UCSD-AML1 (cell line): ENCODE measurements around the gene EIF3D.
"Not testable (repeated sequence)": the region's sequence is repeated elsewhere in the genome, so short reads cannot be mapped to it uniquely, and the experiment has no call there.

ENCODE experiments used
- DNase-seq: peaks from one replicate; lab custom pipeline; 2025; ENCODE audit not compliant: unreplicated experiment; lab: John Stamatoyannopoulos, UW

Gene EIF3D

DNA sequence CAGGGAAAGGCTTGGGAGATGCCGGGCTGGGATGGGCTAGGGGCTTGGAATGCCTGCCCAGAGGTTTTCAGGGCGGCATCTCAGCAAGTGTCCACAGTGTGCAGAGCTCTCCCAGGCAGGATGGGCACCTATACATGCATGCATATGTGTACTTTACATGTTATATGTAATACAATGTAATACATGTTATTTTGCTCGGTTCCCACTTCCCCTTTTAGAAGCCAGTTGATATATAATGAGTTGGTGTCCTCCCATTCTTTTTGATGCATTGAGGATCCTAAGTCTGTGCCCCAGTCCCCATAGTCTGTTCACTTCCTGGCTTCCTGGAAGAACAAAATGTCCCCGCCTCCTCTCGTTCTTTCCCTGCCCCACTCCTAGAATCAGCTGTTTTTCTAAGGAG is 20.1 kb upstream of the EIF3D start:
- no peak for DNase-seq

DNA sequence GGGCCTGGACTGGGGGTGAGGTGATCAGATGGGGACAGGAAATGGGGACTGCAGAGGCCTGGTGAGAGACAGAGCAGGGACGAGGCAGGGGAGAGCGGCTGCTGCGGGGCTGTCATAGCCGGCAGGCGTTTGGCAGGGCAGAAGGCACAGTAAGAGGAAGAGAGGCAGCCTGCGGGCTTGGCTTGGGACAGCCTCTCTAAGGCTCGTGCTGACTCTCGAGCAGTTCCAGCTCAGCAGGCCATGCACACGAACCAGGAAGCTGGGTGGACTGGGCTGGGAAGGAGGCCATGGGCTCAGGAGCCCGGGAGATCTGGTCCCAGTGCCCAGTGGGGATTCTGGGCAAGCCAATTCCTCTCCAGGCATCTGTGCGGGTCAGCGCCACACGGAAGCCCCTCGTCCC is 19.6 kb upstream of the EIF3D start:
- no peak for DNase-seq

DNA sequence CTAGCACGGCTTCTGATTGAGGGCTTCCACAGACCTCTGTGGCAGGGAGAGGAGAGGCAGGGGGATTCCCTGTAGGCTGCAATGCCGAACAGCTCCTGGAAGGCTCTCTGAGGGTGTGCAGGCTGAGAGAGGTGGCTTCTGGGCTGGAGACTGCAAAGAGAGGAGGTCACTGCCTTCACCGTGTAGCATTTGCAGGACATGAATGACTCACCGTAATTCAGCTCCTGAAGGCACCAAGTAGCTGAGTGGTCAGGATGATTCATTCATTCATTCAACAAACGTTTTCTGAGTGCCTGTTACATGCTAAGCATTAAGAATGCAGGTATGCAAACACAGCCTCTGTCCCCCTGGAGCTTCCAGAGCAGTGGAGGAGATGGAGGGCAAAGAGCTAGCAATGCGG is 18.0 kb upstream of the EIF3D start:
- no peak for DNase-seq

DNA sequence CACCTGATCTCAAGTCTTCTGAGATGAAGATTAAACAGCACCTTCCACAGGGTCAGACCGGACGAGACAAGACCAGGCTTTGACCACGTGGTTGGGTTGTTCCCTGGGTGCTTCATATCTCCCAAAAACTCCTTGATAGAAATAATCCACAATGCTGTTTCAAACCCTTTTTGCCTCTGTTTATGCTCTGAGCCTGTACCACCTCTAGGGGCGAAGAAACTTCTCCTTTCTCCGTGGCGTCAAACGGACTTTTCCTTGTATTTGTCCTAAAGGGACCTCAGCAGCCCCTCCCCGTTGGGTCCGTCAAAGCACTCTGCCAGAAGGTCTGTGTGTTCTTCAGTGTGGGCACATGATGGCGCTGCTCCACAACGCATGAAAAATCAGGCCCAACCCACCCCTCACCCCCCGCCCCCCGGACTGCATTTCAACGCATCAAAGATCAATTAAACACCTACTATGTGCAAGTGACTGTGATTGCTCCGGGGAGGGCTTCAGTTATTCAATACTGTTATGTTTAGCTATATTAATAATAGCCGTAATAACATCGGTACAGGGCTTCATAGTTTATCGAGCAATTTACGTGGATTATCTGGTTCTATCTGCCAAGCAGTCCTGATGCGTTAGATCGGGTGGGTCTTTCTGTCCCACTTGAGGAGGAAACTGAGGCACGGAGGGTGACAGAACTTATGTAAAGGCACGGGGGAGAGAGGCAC is 17.3 kb upstream of the EIF3D start:
- DNase-seq, result peak; percentile 67

DNA sequence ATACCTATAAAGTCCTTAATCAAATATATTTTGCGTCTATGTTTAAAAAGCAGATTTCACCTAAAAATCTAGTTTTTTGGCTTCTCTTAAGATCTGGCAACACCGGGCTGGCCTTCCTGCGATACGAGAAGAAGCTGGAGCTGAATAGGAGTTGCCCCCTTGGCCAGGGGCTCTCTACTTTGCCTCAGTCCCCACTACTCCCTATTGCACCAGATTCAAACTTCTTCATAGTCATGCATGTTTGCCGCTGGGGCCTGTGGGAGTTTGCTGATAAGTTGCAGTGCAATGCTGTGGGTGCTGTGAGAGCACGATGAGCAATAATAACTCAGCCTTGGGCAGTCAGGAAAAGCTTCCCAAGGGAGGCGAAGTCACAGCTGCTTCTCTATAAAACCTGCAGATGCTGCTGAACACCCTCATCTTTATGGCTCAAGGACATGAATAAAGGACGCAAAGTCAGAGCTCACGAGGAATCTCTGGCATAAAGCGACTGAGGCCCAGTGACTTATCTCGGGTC is 15.2 kb upstream of the EIF3D start:
- no peak for DNase-seq

DNA sequence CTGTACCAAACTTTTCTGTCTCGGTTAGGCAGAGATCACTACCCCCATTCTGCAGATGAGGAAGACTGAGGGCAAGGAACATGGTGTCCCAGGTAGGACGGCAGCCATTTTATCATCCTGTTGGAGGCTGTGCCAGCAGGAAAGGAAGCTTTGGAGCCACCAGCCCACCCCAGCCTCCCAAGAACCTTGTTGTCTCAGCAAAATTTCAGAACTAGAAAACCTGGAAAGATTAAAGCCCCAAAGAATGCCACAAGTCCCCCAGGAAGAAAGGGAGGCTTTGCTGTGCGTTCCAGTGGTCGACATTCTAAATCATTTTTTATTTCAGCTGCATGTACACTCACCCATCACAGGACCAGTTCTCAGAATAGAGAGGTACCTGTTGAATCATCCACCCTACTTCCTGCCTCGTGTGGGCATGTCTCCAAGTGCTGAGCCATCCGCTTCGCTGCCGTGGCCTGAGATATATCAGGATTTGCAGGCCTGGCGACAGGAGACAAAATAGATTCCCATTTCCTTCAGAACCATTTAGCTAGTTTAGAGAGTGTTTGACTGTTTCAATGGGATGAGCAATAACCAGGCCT is 13.0 kb upstream of the EIF3D start:
- no peak for DNase-seq

DNA sequence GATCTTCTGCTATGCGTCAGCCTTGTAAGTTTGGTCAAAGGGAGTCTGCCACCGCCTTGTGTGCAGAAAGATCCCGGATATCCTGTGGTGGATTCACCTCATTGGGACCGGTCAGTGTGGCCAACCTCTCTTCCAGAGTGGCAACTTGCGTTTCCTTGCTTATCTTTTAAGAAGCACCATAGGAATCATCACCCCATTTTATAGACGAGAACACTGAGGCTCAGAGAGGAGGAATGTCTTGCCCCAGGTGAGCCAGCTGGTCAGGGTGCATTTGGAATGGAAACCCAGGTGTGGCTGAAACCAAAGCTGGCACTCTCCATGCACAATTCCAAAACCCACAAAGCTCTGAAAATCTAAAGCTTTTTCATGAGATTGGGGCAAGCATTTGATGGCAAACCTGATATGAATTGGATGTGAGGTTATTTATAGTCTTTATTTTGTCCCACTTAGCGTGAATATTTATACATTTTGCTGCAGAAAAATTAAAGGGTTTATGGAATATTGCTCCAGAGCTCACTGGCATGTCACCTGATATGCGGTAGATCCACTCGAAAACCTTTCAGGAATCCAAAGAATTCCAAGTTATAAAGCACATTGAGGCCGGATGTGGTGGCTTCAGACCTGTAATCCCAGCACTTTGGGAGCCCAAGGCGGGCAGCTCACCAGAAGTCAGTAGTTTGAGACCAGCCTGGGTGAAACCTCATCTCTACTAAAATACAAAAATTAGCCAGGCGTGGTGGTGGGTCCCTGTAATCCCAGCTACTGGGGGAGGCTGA is 12.1 kb upstream of the EIF3D start:
- no peak for DNase-seq

DNA sequence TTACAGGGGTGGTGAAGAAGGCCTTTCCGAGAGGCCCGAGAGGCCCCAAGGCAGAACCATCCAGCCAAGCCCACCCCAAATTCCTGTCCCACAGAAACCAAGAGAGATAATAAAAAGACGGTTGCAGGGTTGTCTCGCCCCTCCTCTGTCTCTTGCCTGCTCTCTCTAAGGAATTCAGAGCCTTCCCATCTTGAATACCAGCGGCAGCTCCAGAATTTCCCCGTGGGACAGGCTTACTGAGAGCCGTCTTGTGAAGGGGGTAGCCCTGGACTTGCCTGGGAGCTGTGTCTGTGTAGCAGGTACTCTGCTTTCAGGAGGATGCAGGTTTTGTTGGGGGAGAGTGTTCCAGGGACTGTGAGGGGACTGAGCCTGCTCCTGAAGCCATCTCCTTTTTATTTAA is 9.6 kb upstream of the EIF3D start:
- DNase-seq, result no peak

DNA sequence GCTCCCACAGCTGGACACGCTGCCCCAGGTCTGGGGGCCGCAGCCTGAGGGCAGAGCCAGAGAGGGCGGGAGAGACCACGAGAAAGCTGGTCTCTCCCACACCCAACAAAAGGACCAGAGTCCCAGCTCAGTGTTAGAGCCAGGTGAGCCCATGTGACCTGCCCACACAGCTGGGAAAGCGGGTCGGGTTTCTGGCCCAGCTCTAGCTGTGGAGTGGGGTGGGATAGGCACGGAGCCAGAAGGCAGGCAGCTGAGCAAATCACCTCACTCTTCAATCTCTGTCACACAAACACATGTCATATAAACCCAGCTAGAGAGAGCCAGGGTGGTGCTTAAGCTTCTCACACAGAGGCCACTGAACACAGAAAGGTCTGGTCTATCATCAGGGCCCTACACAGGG is 7.8 kb upstream of the EIF3D start:
- DNase-seq, result no peak

DNA sequence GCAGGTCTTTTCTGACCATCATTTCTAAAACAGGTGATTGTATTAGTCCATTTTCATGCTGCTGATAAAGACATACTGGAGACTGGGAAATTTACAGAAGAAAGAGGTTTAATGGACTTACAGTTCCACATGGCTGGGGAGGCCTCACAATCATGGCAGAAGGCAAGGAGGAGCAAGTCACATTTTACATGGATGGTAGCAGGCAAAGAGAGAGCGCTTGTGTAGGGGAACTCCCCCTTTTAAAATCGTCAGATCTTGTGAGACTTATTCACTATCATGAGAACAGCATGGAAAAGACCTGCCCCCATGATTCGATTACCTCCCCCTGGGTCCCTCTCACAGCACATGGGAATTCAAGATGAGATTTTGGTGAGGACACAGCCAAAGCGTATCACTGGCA is 4.4 kb upstream of the EIF3D start:
- not testable (repeated sequence) for DNase-seq

DNA sequence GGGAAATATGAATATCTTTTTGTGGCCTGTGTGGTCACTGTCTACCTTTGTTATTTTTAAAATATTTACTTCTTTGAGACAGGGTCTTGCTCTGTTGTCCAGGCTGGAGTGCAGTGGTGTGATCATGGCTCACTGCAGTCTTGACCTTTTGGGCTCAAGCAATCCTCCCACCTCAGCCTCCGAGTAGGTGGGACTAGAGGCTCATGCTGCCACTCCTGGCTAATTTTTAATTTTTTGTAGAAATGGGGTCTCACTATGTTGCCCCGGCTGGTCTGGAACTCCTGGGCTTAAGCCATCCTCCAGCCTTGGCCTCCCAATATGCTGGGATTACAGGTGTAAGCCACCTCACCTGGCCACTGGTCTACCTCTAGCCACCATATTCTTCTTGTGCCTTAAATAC is 3.5 kb upstream of the EIF3D start:
- no peak for DNase-seq

DNA sequence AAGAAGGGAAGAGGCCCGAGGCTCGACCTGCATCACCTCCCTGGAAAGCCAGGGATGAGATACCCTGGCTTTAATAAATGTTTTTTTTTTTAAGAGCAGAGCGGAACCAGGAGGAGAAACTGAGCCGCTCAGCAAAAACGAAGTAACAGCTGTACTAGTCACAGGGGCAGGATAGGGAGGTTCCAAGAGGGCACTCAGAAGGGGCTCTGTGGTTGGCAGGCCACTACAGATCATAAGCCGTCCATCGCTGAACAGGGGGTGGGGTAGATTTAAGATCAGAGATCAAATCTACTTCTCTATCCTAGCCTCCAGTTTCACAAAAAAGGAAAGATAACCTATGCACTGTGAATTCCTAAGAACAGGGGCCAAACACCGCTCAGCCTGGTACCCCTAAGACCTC is 625 bp downstream of the EIF3D start:
- DNase-seq, result no peak

DNA sequence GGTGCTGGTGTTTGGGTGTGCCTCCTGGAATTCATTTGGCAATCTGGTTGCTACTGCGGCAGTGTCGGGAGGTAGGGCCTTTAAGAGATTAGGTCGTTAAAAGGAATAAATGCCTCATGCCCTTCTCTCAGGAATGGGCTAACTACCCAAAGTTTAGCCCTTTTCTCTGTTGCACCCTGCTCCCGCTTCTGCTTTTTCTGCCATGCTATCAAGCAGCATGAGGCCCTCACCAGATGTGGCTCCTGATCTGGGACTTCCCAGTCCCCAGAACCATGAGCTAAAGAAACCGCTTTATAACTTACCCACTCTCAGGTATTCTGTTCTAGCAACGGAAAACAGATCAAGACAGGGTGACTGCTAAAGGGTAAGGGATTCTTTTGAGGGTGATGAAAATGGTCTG is 6.3 kb downstream of the EIF3D start:
- no peak for DNase-seq

DNA sequence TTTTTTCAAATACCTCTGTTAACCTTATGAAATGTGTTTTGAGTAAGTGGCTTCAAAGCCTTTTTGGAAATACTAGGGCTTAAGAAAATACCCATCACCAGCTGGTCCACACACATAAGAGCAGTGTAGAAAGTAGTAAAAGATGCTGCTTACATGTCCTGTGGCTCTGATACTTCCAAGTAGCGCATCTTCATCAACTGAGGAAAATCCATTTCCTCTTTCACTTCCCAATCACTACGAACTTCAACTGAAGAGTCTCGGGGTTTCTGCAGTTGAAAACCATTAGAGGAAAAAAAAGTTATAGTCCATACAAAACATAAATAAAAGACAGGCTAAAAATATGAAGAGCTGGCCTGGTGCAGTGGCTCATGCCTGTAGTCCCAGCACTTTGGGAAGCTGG is 8.5 kb downstream of the EIF3D start:
- DNase-seq, result no peak

DNA sequence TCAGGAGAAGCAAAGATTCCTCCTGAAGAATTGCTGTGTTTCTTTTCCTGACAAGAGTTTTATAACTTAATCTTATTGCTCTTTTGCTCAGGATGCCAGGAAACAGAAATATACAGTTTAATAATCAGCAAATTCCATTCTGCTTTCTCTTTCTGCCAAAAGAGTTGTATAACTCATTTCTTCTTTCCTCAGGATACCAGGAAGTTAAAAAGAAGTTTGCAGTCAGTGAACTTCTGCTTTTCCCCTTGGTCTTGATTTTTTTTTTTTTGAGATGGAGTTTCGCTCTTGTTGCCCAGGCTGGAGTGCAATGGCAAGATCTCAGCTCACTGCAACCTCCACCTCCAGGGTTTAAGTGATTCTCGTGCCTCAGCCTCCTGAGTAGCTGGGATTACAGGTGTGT is 9.1 kb downstream of the EIF3D start:
- DNase-seq, result not testable (repeated sequence)

DNA sequence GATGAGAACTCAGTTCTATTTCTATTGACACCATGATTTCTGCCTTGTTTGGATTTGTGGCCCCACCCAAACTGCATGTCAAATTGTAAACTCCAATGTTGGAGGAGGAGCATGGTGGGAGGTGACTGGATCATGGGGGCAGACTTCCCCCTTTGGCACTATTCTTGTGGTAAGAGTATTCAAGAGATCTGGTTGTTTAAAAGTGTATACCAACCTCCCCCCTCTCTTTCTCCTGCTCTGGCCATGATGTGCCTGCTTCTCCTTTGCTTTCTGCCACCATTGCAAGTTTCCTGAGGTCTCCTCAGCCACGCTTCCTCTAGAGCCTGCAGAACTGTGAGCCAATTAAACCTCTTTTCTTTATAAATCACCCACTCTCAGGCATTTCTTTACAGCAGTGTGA is 14.2 kb downstream of the EIF3D start:
- DNase-seq, result no peak

DNA sequence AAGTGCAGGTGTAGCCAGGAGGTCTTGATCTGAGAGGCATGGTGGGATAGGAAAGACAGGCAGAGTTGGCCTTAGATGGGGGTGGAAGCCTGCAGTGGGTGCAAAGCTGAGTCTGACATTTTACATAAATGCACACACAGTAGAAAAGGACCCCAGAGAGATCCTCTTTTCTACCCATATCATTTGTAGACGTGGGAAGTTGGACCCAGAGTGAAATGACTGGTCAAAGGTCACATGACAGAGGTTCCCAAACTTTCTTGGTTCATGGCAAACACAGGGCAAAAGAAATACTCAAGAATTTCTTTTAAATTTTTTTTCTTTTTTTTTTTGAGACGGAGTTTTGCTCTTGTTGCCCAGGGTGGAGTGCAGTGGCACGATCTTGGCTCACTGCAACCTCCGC is 16.0 kb downstream of the EIF3D start:
- DNase-seq, result no peak

DNA sequence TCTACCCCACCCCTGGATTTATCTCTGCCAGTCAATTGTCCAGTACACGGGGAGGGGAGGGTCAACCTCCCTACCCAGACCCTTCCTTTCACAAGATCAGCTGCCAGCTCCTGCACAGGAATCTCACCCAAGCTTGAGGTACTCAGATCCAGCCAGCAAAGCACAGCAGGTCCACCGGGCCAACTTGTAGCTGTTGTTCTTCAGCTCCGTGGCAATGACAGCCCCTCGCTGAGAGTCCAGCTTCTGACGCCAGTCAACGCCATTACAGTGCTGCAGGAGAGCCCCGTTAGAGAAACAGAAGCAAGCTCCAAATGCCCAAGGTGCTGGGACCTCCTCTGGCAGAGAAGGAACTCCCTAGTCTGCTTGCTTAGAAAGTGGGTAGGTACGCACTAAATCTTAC is 16.6 kb downstream of the EIF3D start:
- no peak for DNase-seq

DNA sequence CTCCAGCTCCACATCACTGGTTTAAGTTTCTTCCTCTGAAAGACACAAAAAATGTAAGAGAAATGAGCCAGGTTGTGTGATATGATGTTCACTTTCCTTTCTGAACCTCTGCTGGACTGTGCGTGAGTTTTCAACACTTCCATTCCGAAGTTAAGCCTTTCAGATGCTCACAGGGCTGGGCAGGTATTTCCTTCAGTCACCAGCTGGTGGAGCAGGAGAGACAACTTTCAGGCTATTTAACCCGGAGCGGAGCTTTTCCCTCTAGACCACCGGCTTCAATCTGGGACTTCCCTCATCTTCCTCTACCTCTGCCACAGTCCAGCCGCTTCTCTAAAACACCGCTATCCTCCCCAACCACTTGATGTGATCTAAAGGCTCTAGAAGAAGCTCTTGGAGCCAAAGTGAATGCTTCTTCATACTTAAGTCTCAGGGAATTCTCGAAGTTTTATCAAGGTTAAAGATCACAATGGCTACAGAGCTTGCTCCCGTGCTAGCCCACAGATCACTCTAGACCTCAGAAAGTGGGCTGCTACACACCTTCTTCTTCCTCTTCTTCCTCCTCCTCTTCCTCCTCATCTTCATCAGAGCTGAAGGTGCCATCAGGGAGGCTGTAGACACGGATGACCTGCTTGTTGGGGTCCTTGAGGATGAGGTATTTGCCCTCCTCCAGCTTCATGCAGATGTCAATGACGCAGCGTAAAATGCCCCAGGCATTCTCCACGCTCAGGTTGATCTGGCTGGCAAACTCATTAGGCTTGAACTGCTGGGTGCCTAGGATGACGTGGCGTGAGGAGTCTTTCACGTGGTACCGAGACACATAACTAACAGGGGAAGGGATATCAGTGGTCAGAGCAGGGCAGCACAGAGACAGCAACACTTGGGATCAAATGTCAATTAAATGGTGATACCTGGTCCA is 17.7 kb downstream of the EIF3D start:
- DNase-seq, result peak; percentile 21

DNA sequence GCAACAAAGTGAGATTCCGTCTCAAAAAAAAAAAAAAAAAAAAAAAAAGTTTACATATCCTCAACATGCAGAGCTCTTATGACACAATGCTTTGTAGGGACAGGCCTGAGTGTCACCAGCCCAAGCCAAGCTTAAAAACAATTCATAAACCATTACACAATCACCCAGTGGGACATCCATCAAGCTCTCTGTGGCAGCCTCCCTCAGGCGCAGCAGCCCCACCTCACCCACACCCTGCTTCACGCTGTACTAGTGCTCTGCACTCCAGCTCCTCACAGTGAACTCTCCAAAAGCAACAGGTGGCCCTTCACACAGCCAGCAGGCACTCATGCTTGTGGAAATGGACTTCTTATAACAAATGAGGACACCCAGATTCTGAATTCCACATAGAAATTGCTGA is 18.6 kb downstream of the EIF3D start:
- no peak for DNase-seq

DNA sequence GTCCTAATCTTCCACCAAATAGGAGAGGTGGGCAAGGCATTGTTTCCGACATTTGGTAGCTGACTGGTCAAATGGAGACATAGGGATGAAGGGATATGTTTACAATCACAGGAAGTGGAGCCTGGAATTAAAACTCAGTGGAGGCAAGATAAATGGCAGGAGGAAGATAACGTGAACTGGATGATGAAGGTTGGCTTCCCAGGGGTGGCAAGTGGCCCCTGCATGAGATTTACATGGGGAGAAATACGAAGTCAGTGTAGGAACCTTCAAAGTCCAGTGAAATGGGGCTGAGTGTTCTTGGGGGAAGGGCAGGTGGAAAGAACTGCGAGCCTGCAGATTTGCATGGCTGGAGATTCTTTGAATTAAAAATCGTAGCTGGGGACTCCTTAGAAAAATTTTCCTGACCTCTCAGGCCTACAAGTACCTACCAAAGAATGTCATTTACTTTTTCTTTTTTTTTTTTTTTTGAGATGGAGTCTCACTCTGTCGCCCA is 21.4 kb downstream of the EIF3D start:
- no peak for DNase-seq
